DND-41 (cell line): Measurements from ENCODE around the gene ATP2A3.

Experiments used
- CTCF ChIP-seq: IDR thresholded peaks from 2 replicates; pipeline ENCODE4 v1.5.1; 2012; ENCODE audit warnings: borderline replicate concordance, low read length, moderate library complexity, mild to moderate bottlenecking; ENCODE audit not compliant: poor library complexity, severe bottlenecking; ENCODE audit errors: extremely low read depth
- EZH2 ChIP-seq: IDR thresholded peaks from 3 replicates; pipeline ENCODE4 v1.6.1; 2012; ENCODE audit warnings: borderline replicate concordance, low read depth, mild to moderate bottlenecking, moderate library complexity, low read length, inconsistent platforms; ENCODE audit not compliant: severe bottlenecking

GRCh38 chr17:3921502-3922319 lies 42.5 kb downstream of the ATP2A3 start:
- TF ChIP-seq CTCF: no peak
- TF ChIP-seq EZH2: no peak
